B cell (primary cell): ENCODE measurements around the gene HOXA4. TPM values are rescaled to one million over a fixed set of nuclear protein-coding genes. Genes with fewer than 3 reads are reported as not detected.
A peak's percentile ranks its signal among the peaks of the same experiment; 100 is the strongest.

Source experiments
- ATAC-seq: fragments of 200-7000 bp; cut with Tn5 transposase; one replicate; pipeline ENCODE4 v1.10.0; 2021; ENCODE audit warnings: low read depth, mild to moderate bottlenecking, moderate number of reproducible peaks, moderate library complexity
- CTCF ChIA-PET: fragments of 350-600 bp; sonication (Branson Sonifier 250); formaldehyde crosslinking; loops from one replicate; lab custom pipeline; 2021; ENCODE audit warnings: antibody characterized with exemption, inconsistent platforms; lab: Charles Lee
- POLR2A ChIA-PET: fragments of 350-600 bp; sonication (Branson Sonifier 250); formaldehyde crosslinking; loops from one replicate; lab custom pipeline; 2021; ENCODE audit warnings: antibody characterized with exemption; lab: Charles Lee
- DNase-seq: peaks from one replicate; pipeline ENCODE4 v3.0.0; 2013
- H2AFZ ChIP-seq: 2 replicates; pipeline ENCODE4 v1.6.1; 2012; ENCODE audit warnings: mild to moderate bottlenecking, low read depth, low read length; ENCODE audit not compliant: insufficient read depth, poor library complexity, severe bottlenecking
- H3K27ac ChIP-seq, 2 donors: 1 replicate in 1 of 2; 2 replicates in 1 of 2; pipeline ENCODE4 v1.5.1; 2012 to 2013; ENCODE audit warnings: low read length in 2 of 2, mild to moderate bottlenecking in 2 of 2, moderate library complexity in 1 of 2
- H3K27me3 ChIP-seq, 4 experiments: fragments of 200-600 bp in 1 of 4; sonication (generic) in 1 of 4; replicated peaks in 1 of 4; 1 replicate in 2 of 4; 2 replicates in 2 of 4; pipeline versions ENCODE4 v1.6.1 to v1.7.0; 2013 to 2016; ENCODE audit warnings: low read length in 3 of 4, mild to moderate bottlenecking in 2 of 4, mixed read lengths in 1 of 4, moderate library complexity in 1 of 4; ENCODE audit not compliant: insufficient read depth in 4 of 4, control insufficient read depth in 3 of 4; ENCODE audit errors: control extremely low read depth in 1 of 4
- H3K36me3 ChIP-seq, 2 experiments: replicated peaks in 1 of 2; 1 replicate in 1 of 2; 2 replicates in 1 of 2; pipeline versions ENCODE4 v1.6.1 to v1.7.1; 2013; ENCODE audit warnings: low read length in 1 of 2; ENCODE audit not compliant: insufficient read depth in 2 of 2, control insufficient read depth in 1 of 2; ENCODE audit errors: control extremely low read depth in 1 of 2, extremely low read depth in 1 of 2
- H3K4me1 ChIP-seq, 2 donors: fragments of 200-600 bp in 1 of 2; sonication (generic) in 1 of 2; 1 replicate in 1 of 2; 2 replicates in 1 of 2; pipeline versions ENCODE4 v1.5.1 to v1.6.1; 2013 to 2017; ENCODE audit warnings: low read length in 2 of 2; ENCODE audit not compliant: control insufficient read depth in 2 of 2, insufficient read depth in 2 of 2
- H3K4me2 ChIP-seq: replicated peaks from 2 replicates; pipeline ENCODE3; 2012; ENCODE audit warnings: mild to moderate bottlenecking, low read depth, low read length; ENCODE audit not compliant: poor library complexity, severe bottlenecking
- H3K4me3 ChIP-seq, 5 experiments: fragments of 200-600 bp in 1 of 5; sonication (generic) in 1 of 5; 1 replicate in 3 of 5; 2 replicates in 2 of 5; pipeline versions ENCODE4 v1.5.1 to v1.7.0; 2011 to 2016; ENCODE audit warnings: low read length in 4 of 5, mild to moderate bottlenecking in 4 of 5, low read depth in 2 of 5, control low read depth in 1 of 5, moderate library complexity in 1 of 5; ENCODE audit not compliant: insufficient read depth in 1 of 5; ENCODE audit errors: control extremely low read depth in 1 of 5, extremely low read depth in 1 of 5
- H3K79me2 ChIP-seq: fragments of 200-600 bp; sonication (generic); one replicate; pipeline ENCODE4 v1.6.0; 2016; ENCODE audit warnings: low read length; ENCODE audit not compliant: control insufficient read depth, insufficient read depth
- H3K9ac ChIP-seq: fragments of 200-600 bp; sonication (generic); 2 replicates; pipeline ENCODE4 v1.6.1; 2017; ENCODE audit warnings: mild to moderate bottlenecking, low read length, moderate library complexity
- H3K9me3 ChIP-seq, 3 donors: one replicate each; pipeline versions ENCODE4 v1.6.1 to v1.7.1; 2013; ENCODE audit warnings: low read length in 2 of 3; ENCODE audit not compliant: control insufficient read depth in 2 of 3, insufficient read depth in 1 of 3; ENCODE audit errors: control extremely low read depth in 1 of 3
- H4K20me1 ChIP-seq: 2 replicates; pipeline ENCODE4 v1.6.0; 2012; ENCODE audit warnings: mild to moderate bottlenecking, low read length; ENCODE audit not compliant: insufficient read depth, control insufficient read depth, poor library complexity, severe bottlenecking
- H3K27ac Mint-ChIP-seq: one replicate; pipeline ENCODE4 v1.8.0; 2021; ENCODE audit warnings: mixed read lengths
- H3K27me3 Mint-ChIP-seq: one replicate; pipeline ENCODE4 v1.8.0; 2021; ENCODE audit warnings: mixed read lengths
- H3K4me1 Mint-ChIP-seq: one replicate; pipeline ENCODE4 v1.8.0; 2021; ENCODE audit warnings: mixed read lengths
- H3K4me3 Mint-ChIP-seq: one replicate; pipeline ENCODE4 v1.8.0; 2021; ENCODE audit warnings: mixed read lengths
- H3K9me3 Mint-ChIP-seq: one replicate; pipeline ENCODE4 v1.8.0; 2022; ENCODE audit warnings: mixed read lengths; ENCODE audit not compliant: insufficient read depth
- EZH2 ChIP-seq: IDR thresholded peaks from 2 replicates; pipeline ENCODE4 v1.6.1; 2012; ENCODE audit warnings: borderline replicate concordance, low read depth, mild to moderate bottlenecking, moderate library complexity, low read length; ENCODE audit not compliant: insufficient read depth, poor library complexity, severe bottlenecking
- WGBS: methylation state at CpG from one replicate; pipeline ENCODE4 v1.1.5; 2013; ENCODE audit warnings: missing lambda C conversion rate; ENCODE audit not compliant: insufficient coverage; 5-methylcytosine and 5-hydroxymethylcytosine counted together
- intact Hi-C: fragments of 100-400 bp; cut with micrococcal nuclease; formaldehyde crosslinking; loops from one replicate; pipeline ENCODE4 v1.10.0; 2022
- polyA plus RNA-seq: library from polyadenylated mRNA; depleted of rRNA; stranded (reverse); fragments of >200 nt; gene quantifications from 2 replicates; pipeline ENCODE4 v1.2.3, GENCODE V29; 2012
- total RNA-seq, 2 donors: library from RNA; stranded (reverse); fragments of 120-200 nt in 1 of 2; gene quantifications; 1 replicate in 1 of 2; 2 replicates in 1 of 2; pipeline versions ENCODE4 v1.2.3 to v1.2.4, GENCODE V29; 2013 to 2022
- TF ChIP-seq, protein P1 (sequence below): fragments of 200-600 bp; IDR thresholded peaks from one replicate; pipeline ENCODE4 v1.8.0; 2022; ENCODE audit warnings: antibody characterized with exemption, mild to moderate bottlenecking

The HOXA4 gene
- total and polyA plus RNA-seq, 2 donors (not counting 1 experiment from before 2014, with no cell fraction given): 0.30 TPM; not detected in 1

DNA sequence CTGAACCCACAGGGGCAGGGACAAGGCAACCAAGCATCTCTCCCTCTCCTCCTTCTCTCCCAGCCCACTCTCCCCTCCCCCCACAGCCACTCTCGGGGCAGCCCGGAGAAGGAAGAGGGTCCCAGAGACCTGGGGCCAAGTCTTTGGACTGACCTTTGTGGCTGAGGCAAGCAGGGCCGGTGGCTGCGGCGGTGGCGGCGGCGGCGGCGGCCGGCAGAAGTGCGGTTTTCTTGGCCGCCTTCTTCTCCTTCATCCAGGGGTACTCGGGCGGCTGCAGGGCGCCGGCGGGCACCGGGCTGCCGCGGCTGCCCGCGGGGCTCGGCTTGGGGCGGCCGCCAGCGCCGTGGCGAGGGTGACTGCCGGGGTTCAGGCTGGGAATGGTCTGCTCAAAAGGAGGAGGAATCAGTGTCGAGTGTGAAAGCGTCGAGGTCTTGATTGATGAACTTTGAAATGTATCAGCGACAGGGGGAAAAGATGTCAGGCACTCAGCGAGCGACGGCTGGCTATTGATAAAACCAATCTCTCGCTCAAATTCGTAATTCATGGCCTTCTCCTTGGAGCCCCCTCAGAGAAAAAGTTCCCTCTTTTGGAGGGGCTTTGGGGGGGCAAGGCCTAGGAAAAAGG lies 28.5 kb downstream of the HOXA4 start:
- peak overlapping the region; percentile 63 for H3K4me2 ChIP-seq
- H3K27me3 ChIP-seq: peaks cover 0 to 78% (median 64%) of the 10 kb centered on the region in 4 experiments
- no peaks in the 10 kb centered on the region for H3K79me2 ChIP-seq
- peaks cover 34 to 41% of the 10 kb centered on the region in 2 donors for H3K4me1 ChIP-seq
- no peaks in the 10 kb centered on the region for H3K9me3 Mint-ChIP-seq
- peaks cover 35% of the 10 kb centered on the region for H3K4me1 Mint-ChIP-seq
- H3K27ac Mint-ChIP-seq: no peak overlapping the region
- no peak overlapping the region for H2AFZ ChIP-seq
- H3K27ac ChIP-seq: no peak overlapping the region
- peaks cover 12% of the 10 kb centered on the region for H4K20me1 ChIP-seq
- DNase-seq (peak; percentile 39), ATAC-seq (no peak)
- H3K27me3 Mint-ChIP-seq: peaks cover 78% of the 10 kb centered on the region
- POLR2A ChIA-PET: no interaction called here
- TF ChIP-seq, protein P1, sequence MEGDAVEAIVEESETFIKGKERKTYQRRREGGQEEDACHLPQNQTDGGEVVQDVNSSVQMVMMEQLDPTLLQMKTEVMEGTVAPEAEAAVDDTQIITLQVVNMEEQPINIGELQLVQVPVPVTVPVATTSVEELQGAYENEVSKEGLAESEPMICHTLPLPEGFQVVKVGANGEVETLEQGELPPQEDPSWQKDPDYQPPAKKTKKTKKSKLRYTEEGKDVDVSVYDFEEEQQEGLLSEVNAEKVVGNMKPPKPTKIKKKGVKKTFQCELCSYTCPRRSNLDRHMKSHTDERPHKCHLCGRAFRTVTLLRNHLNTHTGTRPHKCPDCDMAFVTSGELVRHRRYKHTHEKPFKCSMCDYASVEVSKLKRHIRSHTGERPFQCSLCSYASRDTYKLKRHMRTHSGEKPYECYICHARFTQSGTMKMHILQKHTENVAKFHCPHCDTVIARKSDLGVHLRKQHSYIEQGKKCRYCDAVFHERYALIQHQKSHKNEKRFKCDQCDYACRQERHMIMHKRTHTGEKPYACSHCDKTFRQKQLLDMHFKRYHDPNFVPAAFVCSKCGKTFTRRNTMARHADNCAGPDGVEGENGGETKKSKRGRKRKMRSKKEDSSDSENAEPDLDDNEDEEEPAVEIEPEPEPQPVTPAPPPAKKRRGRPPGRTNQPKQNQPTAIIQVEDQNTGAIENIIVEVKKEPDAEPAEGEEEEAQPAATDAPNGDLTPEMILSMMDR: no peak
- no peak for TF ChIP-seq EZH2
- 7% methylated on average over 29 of the region's 39 CpGs for WGBS
- peak overlapping the region; percentile 8 for H3K9ac ChIP-seq
- CTCF ChIA-PET: no interaction called here
- H3K9me3 ChIP-seq: peaks cover 0 to 36% (median 0%) of the 10 kb centered on the region in 3 donors
- H3K36me3 ChIP-seq: no peaks in the 10 kb centered on the region
- H3K4me3 Mint-ChIP-seq: peak overlapping the region; percentile 82
- peak overlapping the region in 2 of 5 experiments; percentile 6 to 44 for H3K4me3 ChIP-seq
- intact Hi-C loops: no loop called here

- ATAC-seq (no peak), DNase-seq (no peak)
- no peak overlapping the region for H3K27ac Mint-ChIP-seq
- Histone ChIP-seq H2AFZ (no peak overlapping the region), H3K4me3 (no peak overlapping the region), H3K27me3 (peaks cover 0 to 85% (median 64%) of the 10 kb centered on the region in 4 experiments), H3K36me3 (no peaks in the 10 kb centered on the region), H3K9ac (no peak overlapping the region), H3K27ac (no peak overlapping the region), H4K20me1 (peaks cover 12% of the 10 kb centered on the region), H3K9me3 (peaks cover 0 to 32% (median 0%) of the 10 kb centered on the region in 3 donors), H3K4me1 (peaks cover 40 to 45% of the 10 kb centered on the region in 2 donors), H3K79me2 (no peaks in the 10 kb centered on the region), H3K4me2 (peak overlapping the region; percentile 63)
- intact Hi-C loops: no loop called here
- WGBS: 95% methylated on average over 15 of the region's 25 CpGs
- TF ChIP-seq, protein P1: no peak
- TF ChIP-seq EZH2: no peak
- peak overlapping the region; percentile 45 for H3K4me3 Mint-ChIP-seq
- no peaks in the 10 kb centered on the region for H3K9me3 Mint-ChIP-seq
- H3K27me3 Mint-ChIP-seq: peaks cover 79% of the 10 kb centered on the region
- ChIA-PET POLR2A (no interaction called here), CTCF (no interaction called here)
- H3K4me1 Mint-ChIP-seq: peaks cover 36% of the 10 kb centered on the region
Measured at GRCh38 chr7:27101171-27101956, 29.2 kb downstream of the HOXA4 start.
